ENCODE data around the gene FAF2.
"Not testable (repeated sequence)": the region's sequence is repeated elsewhere in the genome, so short reads cannot be mapped to it uniquely, and the experiment has no call there.

The FAF2 gene

GRCh38 chr5:176461349-176461748 is 13.2 kb downstream of the FAF2 start:
- no peak overlapping the region for H3K4me3 Mint-ChIP-seq
- no peak overlapping the region for H3K27ac Mint-ChIP-seq
- no peaks in the 10 kb centered on the region for H3K9me3 Mint-ChIP-seq
- peaks cover 31% of the 10 kb centered on the region for H3K36me3 Mint-ChIP-seq (ENCODE audit: low read depth)
- H3K27me3 Mint-ChIP-seq (ENCODE audit: low read depth), result no peaks in the 10 kb centered on the region
- H3K4me1 Mint-ChIP-seq (ENCODE audit: low read depth), result peaks cover 19% of the 10 kb centered on the region

- peaks cover 31% of the 10 kb centered on the region for H3K36me3 Mint-ChIP-seq (ENCODE audit: low read depth)
- H3K4me3 Mint-ChIP-seq, result no peak overlapping the region
- no peak overlapping the region for H3K27ac Mint-ChIP-seq
- no peaks in the 10 kb centered on the region for H3K9me3 Mint-ChIP-seq
- peaks cover 19% of the 10 kb centered on the region for H3K4me1 Mint-ChIP-seq (ENCODE audit: low read depth)
- H3K27me3 Mint-ChIP-seq (ENCODE audit: low read depth), result no peaks in the 10 kb centered on the region
Observed at GRCh38 chr5:176463113-176463764, 15.1 kb downstream of the FAF2 start.

- H3K27me3 Mint-ChIP-seq (ENCODE audit: low read depth), result no peaks in the 10 kb centered on the region
- peaks cover 22% of the 10 kb centered on the region for H3K36me3 Mint-ChIP-seq (ENCODE audit: low read depth)
- H3K4me3 Mint-ChIP-seq, result no peak overlapping the region
- H3K27ac Mint-ChIP-seq, result no peak overlapping the region
- peaks cover 10% of the 10 kb centered on the region for H3K4me1 Mint-ChIP-seq (ENCODE audit: low read depth)
- H3K9me3 Mint-ChIP-seq, result no peaks in the 10 kb centered on the region
Observed at GRCh38 chr5:176466245-176466871, 18.2 kb downstream of the FAF2 start.

GRCh38 chr5:176469296-176469695 is 21.1 kb downstream of the FAF2 start:
- no peaks in the 10 kb centered on the region for H3K27me3 Mint-ChIP-seq (ENCODE audit: low read depth)
- peaks cover 33% of the 10 kb centered on the region for H3K36me3 Mint-ChIP-seq (ENCODE audit: low read depth)
- H3K9me3 Mint-ChIP-seq, result no peaks in the 10 kb centered on the region
- peaks cover 14% of the 10 kb centered on the region for H3K4me1 Mint-ChIP-seq (ENCODE audit: low read depth)
- H3K27ac Mint-ChIP-seq, result no peak overlapping the region
- no peak overlapping the region for H3K4me3 Mint-ChIP-seq

GRCh38 chr5:176470539-176470938 is 22.4 kb downstream of the FAF2 start:
- peaks cover 39% of the 10 kb centered on the region for H3K36me3 Mint-ChIP-seq (ENCODE audit: low read depth)
- peaks cover 14% of the 10 kb centered on the region for H3K4me1 Mint-ChIP-seq (ENCODE audit: low read depth)
- H3K9me3 Mint-ChIP-seq, result no peaks in the 10 kb centered on the region
- no peaks in the 10 kb centered on the region for H3K27me3 Mint-ChIP-seq (ENCODE audit: low read depth)
- H3K27ac Mint-ChIP-seq, result no peak overlapping the region
- no peak overlapping the region for H3K4me3 Mint-ChIP-seq

- H3K36me3 Mint-ChIP-seq (ENCODE audit: low read depth), result peaks cover 36% of the 10 kb centered on the region
- H3K27ac Mint-ChIP-seq, result no peak overlapping the region
Observed at GRCh38 chr5:176471098-176471497, 22.9 kb downstream of the FAF2 start.

GRCh38 chr5:176473335-176474006 is 25.3 kb downstream of the FAF2 start:
- Mint-ChIP-seq H3K27me3 (ENCODE audit: low read depth) (no peaks in the 10 kb centered on the region), H3K9me3 (no peaks in the 10 kb centered on the region), H3K4me1 (ENCODE audit: low read depth) (peaks cover 6% of the 10 kb centered on the region), H3K36me3 (ENCODE audit: low read depth) (peaks cover 28% of the 10 kb centered on the region), H3K4me3 (no peak overlapping the region), H3K27ac (no peak overlapping the region)

More at GRCh38 chr5:176471098-176471497, 22.9 kb downstream of the FAF2 start:
- Mint-ChIP-seq H3K4me3 (no peak overlapping the region), H3K9me3 (no peaks in the 10 kb centered on the region), H3K4me1 (ENCODE audit: low read depth) (peaks cover 14% of the 10 kb centered on the region), H3K27me3 (ENCODE audit: low read depth) (no peaks in the 10 kb centered on the region)

GRCh38 chr5:176474476-176474875 is 26.3 kb downstream of the FAF2 start:
- Mint-ChIP-seq H3K27ac (no peak overlapping the region), H3K27me3 (ENCODE audit: low read depth) (no peaks in the 10 kb centered on the region), H3K4me3 (no peak overlapping the region), H3K9me3 (no peaks in the 10 kb centered on the region), H3K4me1 (ENCODE audit: low read depth) (peaks cover 6% of the 10 kb centered on the region), H3K36me3 (ENCODE audit: low read depth) (peaks cover 29% of the 10 kb centered on the region)

- Mint-ChIP-seq H3K27ac (no peak overlapping the region), H3K4me3 (no peak overlapping the region), H3K4me1 (ENCODE audit: low read depth) (peaks cover 25% of the 10 kb centered on the region), H3K27me3 (ENCODE audit: low read depth) (no peaks in the 10 kb centered on the region), H3K36me3 (ENCODE audit: low read depth) (peaks cover 25% of the 10 kb centered on the region), H3K9me3 (no peaks in the 10 kb centered on the region)
Observed at GRCh38 chr5:176481711-176482110, 33.5 kb downstream of the FAF2 start.

GRCh38 chr5:176485176-176485575 is 37.0 kb downstream of the FAF2 start:
- Mint-ChIP-seq H3K4me3 (no peak overlapping the region), H3K4me1 (ENCODE audit: low read depth) (peaks cover 44% of the 10 kb centered on the region), H3K27me3 (ENCODE audit: low read depth) (no peaks in the 10 kb centered on the region), H3K27ac (no peak overlapping the region), H3K9me3 (no peaks in the 10 kb centered on the region), H3K36me3 (ENCODE audit: low read depth) (peaks cover 39% of the 10 kb centered on the region)

- Mint-ChIP-seq H3K36me3 (ENCODE audit: low read depth) (peaks cover 40% of the 10 kb centered on the region), H3K27me3 (ENCODE audit: low read depth) (no peaks in the 10 kb centered on the region), H3K4me1 (ENCODE audit: low read depth) (peaks cover 44% of the 10 kb centered on the region), H3K4me3 (no peak overlapping the region), H3K9me3 (no peaks in the 10 kb centered on the region), H3K27ac (no peak overlapping the region)
Observed at GRCh38 chr5:176486189-176486757, 38.1 kb downstream of the FAF2 start.

GRCh38 chr5:176487160-176487559 is 39.0 kb downstream of the FAF2 start:
- H3K36me3 Mint-ChIP-seq (ENCODE audit: low read depth), result peaks cover 42% of the 10 kb centered on the region
- H3K27me3 Mint-ChIP-seq (ENCODE audit: low read depth); H3K4me3 Mint-ChIP-seq; H3K9me3 Mint-ChIP-seq: not testable (repeated sequence)
- peak overlapping the region; percentile 15 for H3K27ac Mint-ChIP-seq
- H3K4me1 Mint-ChIP-seq (ENCODE audit: low read depth), result peaks cover 40% of the 10 kb centered on the region

GRCh38 chr5:176489077-176489476 is 40.9 kb downstream of the FAF2 start:
- Mint-ChIP-seq H3K4me3 (peak overlapping the region; percentile 57), H3K27me3 (ENCODE audit: low read depth) (no peaks in the 10 kb centered on the region), H3K36me3 (ENCODE audit: low read depth) (peaks cover 52% of the 10 kb centered on the region), H3K27ac (peak overlapping the region; percentile 82), H3K9me3 (no peaks in the 10 kb centered on the region), H3K4me1 (ENCODE audit: low read depth) (peaks cover 36% of the 10 kb centered on the region)

GRCh38 chr5:176490301-176490700 is 42.1 kb downstream of the FAF2 start:
- H3K27ac Mint-ChIP-seq, result no peak overlapping the region
- peaks cover 27% of the 10 kb centered on the region for H3K4me1 Mint-ChIP-seq (ENCODE audit: low read depth)
- no peaks in the 10 kb centered on the region for H3K9me3 Mint-ChIP-seq
- H3K4me3 Mint-ChIP-seq, result no peak overlapping the region
- H3K36me3 Mint-ChIP-seq (ENCODE audit: low read depth), result peaks cover 55% of the 10 kb centered on the region
- no peaks in the 10 kb centered on the region for H3K27me3 Mint-ChIP-seq (ENCODE audit: low read depth)

- H3K36me3 Mint-ChIP-seq (ENCODE audit: low read depth), result peaks cover 51% of the 10 kb centered on the region
- H3K9me3 Mint-ChIP-seq, result no peaks in the 10 kb centered on the region
Observed at GRCh38 chr5:176491101-176491502, 42.9 kb downstream of the FAF2 start.

More at GRCh38 chr5:176491101-176491502, 42.9 kb downstream of the FAF2 start:
- no peaks in the 10 kb centered on the region for H3K27me3 Mint-ChIP-seq (ENCODE audit: low read depth)
- no peak overlapping the region for H3K4me3 Mint-ChIP-seq
- H3K27ac Mint-ChIP-seq, result no peak overlapping the region
- H3K4me1 Mint-ChIP-seq (ENCODE audit: low read depth), result peaks cover 25% of the 10 kb centered on the region

All from T-helper 1 cell treated with Interleukin-12 subunit alpha and Interleukin-12 subunit beta and Interleukin-4 antibody, amounts not matched to agents 30 μg/mL and 1 μg/mL, for 36 hours (primary cell).